A673 (cell line): ENCODE results near the gene HESX1. TPM values are rescaled to one million over a fixed set of nuclear protein-coding genes. Genes with fewer than 3 reads are reported as not detected.

ENCODE experiments used
- BruUV-seq: library from RNA; stranded (reverse); fragments of 400-500 nt; replicated peaks from 2 replicates; lab custom pipeline; 2021; lab: Mats Ljungman, UMichigan
- CTCF ChIA-PET: fragments of 300-600 bp; sonication (Branson Sonifier 250); formaldehyde crosslinking; loops from one replicate; lab custom pipeline; 2022; ENCODE audit warnings: antibody characterized with exemption; lab: Charles Lee
- POLR2A ChIA-PET: fragments of 300-600 bp; sonication (Branson Sonifier 250); formaldehyde crosslinking; loops from one replicate; lab custom pipeline; 2022; ENCODE audit warnings: antibody characterized with exemption; ENCODE audit not compliant: low non-redundant PET; lab: Charles Lee
- DNase-seq: peaks from one replicate; pipeline ENCODE4 v3.0.0-alpha.2; 2015; ENCODE audit warnings: low spot score
- H3K27ac ChIP-seq: fragments of 200-600 bp; sonication (generic); 2 replicates; pipeline ENCODE4 v1.5.1; 2016; ENCODE audit warnings: mixed run types, low read depth, mild to moderate bottlenecking, mixed read lengths, antibody characterized with exemption, low read length; ENCODE audit not compliant: poor library complexity, severe bottlenecking
- H3K27me3 ChIP-seq: fragments of 200-600 bp; sonication (generic); replicated peaks from 2 replicates; pipeline ENCODE4 v1.6.1; 2017; ENCODE audit warnings: mixed run types, low read depth, mild to moderate bottlenecking, mixed read lengths, antibody characterized with exemption, low read length; ENCODE audit not compliant: insufficient read depth, poor library complexity
- H3K36me3 ChIP-seq: fragments of 200-600 bp; sonication (generic); 2 replicates; pipeline ENCODE4 v1.6.1; 2016; ENCODE audit warnings: mixed run types, mild to moderate bottlenecking, mixed read lengths, antibody characterized with exemption, low read length; ENCODE audit not compliant: insufficient read depth, poor library complexity, severe bottlenecking
- H3K4me1 ChIP-seq: fragments of 200-600 bp; sonication (generic); 2 replicates; pipeline ENCODE4 v1.6.1; 2017; ENCODE audit warnings: mixed run types, mild to moderate bottlenecking, mixed read lengths, antibody characterized with exemption, low read length; ENCODE audit not compliant: insufficient read depth, poor library complexity, severe bottlenecking
- H3K4me3 ChIP-seq: fragments of 200-600 bp; sonication (generic); 2 replicates; pipeline ENCODE4 v1.5.1; 2016; ENCODE audit warnings: low read depth, mixed run types, mild to moderate bottlenecking, mixed read lengths, low read length; ENCODE audit not compliant: poor library complexity, severe bottlenecking
- H3K9me3 ChIP-seq: fragments of 200-600 bp; sonication (generic); 2 replicates; pipeline ENCODE4 v1.6.1; 2016; ENCODE audit warnings: mixed run types, low read depth, mild to moderate bottlenecking, mixed read lengths, antibody characterized with exemption, low read length; ENCODE audit not compliant: poor library complexity, severe bottlenecking
- EZH2 ChIP-seq: fragments of 200-600 bp; sonication (generic); IDR thresholded peaks from 2 replicates; pipeline ENCODE4 v1.6.1; 2017; ENCODE audit warnings: borderline replicate concordance, low read depth, mild to moderate bottlenecking, mixed read lengths, antibody characterized with exemption, low read length; ENCODE audit not compliant: poor library complexity, severe bottlenecking
- intact Hi-C: fragments of 100-400 bp; cut with micrococcal nuclease; formaldehyde crosslinking; loops from one replicate; pipeline ENCODE4 v1.10.0; 2022; ENCODE audit not compliant: unreplicated experiment
- total RNA-seq: library from RNA; stranded (reverse); gene quantifications from 2 replicates; pipeline ENCODE4 v1.2.3, GENCODE V29; 2021
- TF ChIP-seq, protein P1 (sequence below): fragments of 300-800, 200-600 bp; sonication (generic); conservative IDR thresholded peaks from 2 replicates; pipeline ENCODE4 v1.5.1; 2017; ENCODE audit warnings: low read depth, mild to moderate bottlenecking, antibody characterized with exemption, low read length, moderate library complexity, mixed read lengths

Gene HESX1
- total RNA-seq, 1 experiment from 2014 or later = not detected

DNA sequence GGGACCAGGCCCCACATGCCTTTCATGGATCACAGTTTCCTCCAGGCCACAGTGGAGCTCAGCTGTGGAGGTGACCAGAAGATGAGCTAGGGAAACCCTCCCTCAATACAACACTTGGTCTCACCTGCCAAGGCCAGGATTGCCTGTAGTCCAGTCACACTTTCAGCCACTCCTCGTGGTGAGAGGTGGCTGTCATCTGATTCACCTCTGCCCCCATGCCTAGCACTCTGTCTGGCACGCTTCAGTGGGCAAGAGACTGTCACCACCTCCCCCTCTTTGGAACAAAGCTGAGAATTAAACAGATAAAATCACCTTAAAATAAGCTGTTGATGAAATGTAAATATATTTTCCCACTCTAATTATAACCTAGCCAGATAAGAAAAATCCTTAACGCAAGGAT is 30.7 kb downstream of the HESX1 start:
- no peak for DNase-seq
- no TSS peak for BruUV-seq
- TF ChIP-seq EZH2 = no peak
- TF ChIP-seq, protein P1, sequence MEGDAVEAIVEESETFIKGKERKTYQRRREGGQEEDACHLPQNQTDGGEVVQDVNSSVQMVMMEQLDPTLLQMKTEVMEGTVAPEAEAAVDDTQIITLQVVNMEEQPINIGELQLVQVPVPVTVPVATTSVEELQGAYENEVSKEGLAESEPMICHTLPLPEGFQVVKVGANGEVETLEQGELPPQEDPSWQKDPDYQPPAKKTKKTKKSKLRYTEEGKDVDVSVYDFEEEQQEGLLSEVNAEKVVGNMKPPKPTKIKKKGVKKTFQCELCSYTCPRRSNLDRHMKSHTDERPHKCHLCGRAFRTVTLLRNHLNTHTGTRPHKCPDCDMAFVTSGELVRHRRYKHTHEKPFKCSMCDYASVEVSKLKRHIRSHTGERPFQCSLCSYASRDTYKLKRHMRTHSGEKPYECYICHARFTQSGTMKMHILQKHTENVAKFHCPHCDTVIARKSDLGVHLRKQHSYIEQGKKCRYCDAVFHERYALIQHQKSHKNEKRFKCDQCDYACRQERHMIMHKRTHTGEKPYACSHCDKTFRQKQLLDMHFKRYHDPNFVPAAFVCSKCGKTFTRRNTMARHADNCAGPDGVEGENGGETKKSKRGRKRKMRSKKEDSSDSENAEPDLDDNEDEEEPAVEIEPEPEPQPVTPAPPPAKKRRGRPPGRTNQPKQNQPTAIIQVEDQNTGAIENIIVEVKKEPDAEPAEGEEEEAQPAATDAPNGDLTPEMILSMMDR = no peak
- Histone ChIP-seq H3K27ac (no peak overlapping the region), H3K4me1 (no peaks in the 10 kb centered on the region), H3K4me3 (no peak overlapping the region), H3K36me3 (no peaks in the 10 kb centered on the region), H3K27me3 (peaks cover 4% of the 10 kb centered on the region), H3K9me3 (no peaks in the 10 kb centered on the region)
- intact Hi-C loops = loop anchor here (5.0 kb wide), 1 partner anchor 53 kb away; no protein-coding TSS in a partner anchor
- CTCF ChIA-PET = no interaction called here
- POLR2A ChIA-PET = no interaction called here

DNA sequence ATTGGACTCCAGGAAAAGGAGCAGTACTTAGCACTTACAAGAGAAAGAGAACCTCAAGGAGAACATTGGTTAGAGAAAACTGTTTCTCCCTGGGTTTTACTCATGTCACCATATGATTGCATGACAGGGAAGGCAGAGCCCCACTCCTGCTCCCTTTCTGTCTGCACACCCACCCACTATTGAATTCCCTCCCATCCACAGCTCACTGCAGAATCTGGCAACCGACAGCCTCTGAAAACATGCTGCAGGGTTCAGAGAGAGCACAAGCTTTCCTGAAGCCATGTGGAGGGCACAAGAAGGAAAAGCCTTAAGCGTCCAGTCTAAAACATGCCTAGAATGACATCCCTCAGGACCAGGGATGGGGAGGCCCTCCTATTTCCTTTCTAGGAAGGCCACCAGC is 31.6 kb downstream of the HESX1 start:
- ChIA-PET POLR2A (no interaction called here), CTCF (no interaction called here)
- peaks cover 4% of the 10 kb centered on the region for H3K27me3 ChIP-seq
- no peaks in the 10 kb centered on the region for H3K9me3 ChIP-seq
- no peaks in the 10 kb centered on the region for H3K4me1 ChIP-seq
- no peaks in the 10 kb centered on the region for H3K36me3 ChIP-seq
- H3K4me3 ChIP-seq = no peak overlapping the region
- DNase-seq = no peak
- intact Hi-C loops = loop anchor here (5.0 kb wide), 1 partner anchor 54 kb away; no protein-coding TSS in a partner anchor
- no peak overlapping the region for H3K27ac ChIP-seq
- BruUV-seq = no TSS peak
- no peak for TF ChIP-seq EZH2
- TF ChIP-seq, protein P1 = no peak

DNA sequence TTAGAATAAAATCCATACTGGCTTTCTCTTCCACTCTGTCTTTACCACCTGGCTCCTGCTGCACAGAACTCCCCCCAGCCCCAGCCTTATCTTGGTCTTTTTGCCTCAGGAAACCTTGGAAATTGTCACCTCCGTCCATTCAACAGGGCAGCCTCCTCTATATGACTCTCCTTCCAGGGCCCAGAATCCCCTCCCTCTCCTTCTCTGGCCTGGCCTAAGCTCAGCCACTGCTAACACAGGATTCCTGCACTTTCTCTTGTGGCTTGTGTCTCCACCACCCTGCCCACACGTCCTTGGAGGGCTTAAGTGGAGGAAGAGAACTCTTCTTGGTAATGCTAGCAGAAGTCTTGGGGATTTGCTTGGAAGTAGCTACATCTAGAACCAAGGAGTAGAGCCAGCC is 33.1 kb downstream of the HESX1 start:
- H3K27me3 ChIP-seq = peaks cover 4% of the 10 kb centered on the region
- no peak for TF ChIP-seq EZH2
- TF ChIP-seq, protein P1 = no peak
- no peak overlapping the region for H3K4me3 ChIP-seq
- no TSS peak for BruUV-seq
- no peaks in the 10 kb centered on the region for H3K9me3 ChIP-seq
- ChIA-PET POLR2A (no interaction called here), CTCF (no interaction called here)
- no peaks in the 10 kb centered on the region for H3K36me3 ChIP-seq
- DNase-seq = no peak
- intact Hi-C loops = loop anchor here (5.0 kb wide), 1 partner anchor 56 kb away; no protein-coding TSS in a partner anchor
- H3K27ac ChIP-seq = no peak overlapping the region
- no peaks in the 10 kb centered on the region for H3K4me1 ChIP-seq
